HG02884 (cell line): ENCODE results near the gene LTB4R.
"Not testable (repeated sequence)": the region's sequence is repeated elsewhere in the genome, so short reads cannot be mapped to it uniquely, and the experiment has no call there.

Experiments used
- ATAC-seq: cut with Tn5 transposase; IDR thresholded peaks from one replicate; pipeline ENCODE4 v1.9.1; 2021; ENCODE audit warnings: mild to moderate bottlenecking, moderate library complexity; ENCODE audit not compliant: unreplicated experiment

The LTB4R gene

DNA sequence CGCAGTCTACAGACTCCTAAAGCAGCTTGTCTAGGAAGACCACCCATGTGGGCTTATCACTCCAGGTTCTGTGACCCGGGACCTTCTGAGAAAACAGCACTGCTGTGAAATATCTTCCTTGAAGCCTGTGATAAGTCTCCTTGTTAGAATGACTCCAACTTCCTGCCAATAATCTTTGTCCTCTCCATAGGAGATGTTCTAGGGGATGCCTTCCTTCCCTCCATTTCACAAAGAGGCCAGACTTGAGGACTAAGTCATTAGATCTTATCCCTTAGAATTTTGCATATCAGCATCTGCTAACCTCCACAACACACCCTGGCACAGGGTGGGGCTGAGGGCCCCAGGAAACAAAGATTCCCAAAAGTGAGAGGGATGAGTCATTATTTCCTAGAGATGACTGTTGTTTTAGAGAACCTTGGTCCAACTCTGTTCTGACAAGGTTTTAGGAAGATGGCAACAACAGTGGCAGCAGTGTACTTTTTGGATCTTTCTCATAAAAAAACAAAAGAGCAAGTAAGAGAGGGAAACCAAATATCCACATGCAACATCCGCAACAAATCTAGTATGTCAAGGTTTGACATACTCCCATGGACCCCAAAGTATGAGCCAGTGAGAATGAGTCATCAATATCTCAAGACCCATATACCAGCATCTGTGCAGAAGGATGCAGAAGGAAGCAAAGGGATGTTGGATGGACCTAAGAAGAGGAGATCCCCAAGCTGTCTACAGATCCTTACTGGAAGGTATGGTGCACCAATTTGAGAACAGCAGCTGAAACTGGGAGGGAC, 6.0 kb downstream of the LTB4R start:
- ATAC-seq = no peak

GRCh38 chr14:24321212-24321975, 10.1 kb downstream of the LTB4R start:
- no peak for ATAC-seq

DNA sequence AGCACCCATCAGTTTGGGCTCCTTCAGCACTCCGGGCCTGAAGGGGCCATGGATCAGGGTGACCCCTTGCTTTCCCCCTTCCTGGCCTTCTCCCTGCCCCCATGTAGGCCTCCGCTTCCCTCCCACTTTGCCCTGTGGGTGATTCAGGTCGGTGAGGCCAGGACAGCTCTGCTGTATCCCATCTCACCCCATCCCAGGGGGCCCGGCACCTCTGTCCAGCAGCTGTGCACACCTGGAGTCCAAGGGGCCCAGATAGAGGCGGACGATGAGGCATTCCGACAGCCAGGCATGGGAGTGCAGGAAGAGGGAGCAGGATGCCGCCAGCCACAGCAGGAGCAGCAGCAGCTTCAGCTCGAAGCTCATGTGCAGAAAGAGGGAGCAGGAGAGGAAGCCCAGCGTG, 11.4 kb downstream of the LTB4R start:
- no peak for ATAC-seq

GRCh38 chr14:24323341-24323740, 12.0 kb downstream of the LTB4R start:
- ATAC-seq = no peak

GRCh38 chr14:24324024-24324423, 12.7 kb downstream of the LTB4R start:
- no peak for ATAC-seq

- no peak for ATAC-seq
Observed at GRCh38 chr14:24325041-24325530, 13.8 kb downstream of the LTB4R start.

- no peak for ATAC-seq
Observed at GRCh38 chr14:24325963-24326362, 14.7 kb downstream of the LTB4R start.

GRCh38 chr14:24327303-24327702, 16.0 kb downstream of the LTB4R start:
- no peak for ATAC-seq

DNA sequence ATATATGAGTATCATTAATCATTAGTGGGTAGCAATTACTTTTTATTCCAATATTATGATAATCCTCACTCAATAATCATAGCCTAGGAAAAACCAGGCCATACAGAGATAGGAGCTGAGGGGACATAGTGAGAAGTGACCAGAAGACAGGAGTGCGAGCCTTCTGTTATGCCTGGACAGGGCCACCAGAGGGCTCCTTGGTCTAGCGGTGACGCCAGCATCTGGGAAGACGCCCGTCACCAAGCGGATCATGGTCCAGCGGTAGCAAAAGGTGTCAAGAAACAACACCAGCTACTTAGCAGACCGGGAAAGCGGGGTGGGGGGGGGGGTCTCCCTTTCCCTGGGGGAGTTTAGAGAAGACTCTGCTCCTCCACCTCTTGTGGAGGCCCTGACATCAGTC, 16.6 kb downstream of the LTB4R start:
- not testable (repeated sequence) for ATAC-seq

- no peak for ATAC-seq
Observed at GRCh38 chr14:24329073-24329663, 17.9 kb downstream of the LTB4R start.

- no peak for ATAC-seq
Observed at GRCh38 chr14:24329736-24330135, 18.4 kb downstream of the LTB4R start.

DNA sequence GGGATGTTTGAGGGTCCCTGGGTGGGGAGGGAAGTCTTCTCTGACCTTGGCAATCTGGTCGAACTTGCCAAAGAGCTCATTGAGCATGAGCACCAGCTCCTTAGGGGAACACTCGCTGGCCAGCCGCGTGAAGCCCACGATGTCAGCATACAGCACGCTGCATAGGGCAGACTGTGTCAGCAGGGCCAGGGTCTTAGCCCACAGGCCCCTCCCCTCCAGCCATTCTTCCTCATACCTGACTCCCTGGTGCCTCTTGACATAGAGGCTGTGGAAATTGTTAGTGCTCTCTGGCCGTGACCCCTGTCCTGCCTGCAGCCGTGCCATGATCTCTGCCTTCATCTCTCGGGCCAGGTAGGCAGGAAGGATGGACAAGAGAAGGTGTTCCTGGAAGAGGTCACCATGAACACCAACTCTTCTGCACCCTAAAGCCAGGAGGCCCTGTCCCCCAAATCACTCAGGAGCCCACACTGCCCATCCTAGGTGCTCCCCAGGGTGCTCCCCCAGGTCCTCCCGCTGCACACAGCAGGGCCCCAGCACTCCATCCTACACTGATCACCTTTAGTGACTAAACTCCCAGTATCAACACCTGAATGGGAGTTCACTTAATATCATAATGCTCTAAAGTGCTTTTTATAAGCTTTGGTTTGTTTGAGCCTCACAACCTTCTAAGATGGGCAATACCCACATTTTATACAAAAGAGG, 19.8 kb downstream of the LTB4R start:
- no peak for ATAC-seq

- no peak for ATAC-seq
Observed at GRCh38 chr14:24331731-24332267, 20.5 kb downstream of the LTB4R start.

GRCh38 chr14:24332268-24332993, 21.1 kb downstream of the LTB4R start:
- peak; percentile 82 for ATAC-seq

GRCh38 chr14:24334431-24335291, 23.4 kb downstream of the LTB4R start, which contains the start of gene ADCY4:
ADCY4 (minus strand) TSS chr14:24335071; CDS start chr14:24334652, 419 bp downstream.
- ATAC-seq = no peak

DNA sequence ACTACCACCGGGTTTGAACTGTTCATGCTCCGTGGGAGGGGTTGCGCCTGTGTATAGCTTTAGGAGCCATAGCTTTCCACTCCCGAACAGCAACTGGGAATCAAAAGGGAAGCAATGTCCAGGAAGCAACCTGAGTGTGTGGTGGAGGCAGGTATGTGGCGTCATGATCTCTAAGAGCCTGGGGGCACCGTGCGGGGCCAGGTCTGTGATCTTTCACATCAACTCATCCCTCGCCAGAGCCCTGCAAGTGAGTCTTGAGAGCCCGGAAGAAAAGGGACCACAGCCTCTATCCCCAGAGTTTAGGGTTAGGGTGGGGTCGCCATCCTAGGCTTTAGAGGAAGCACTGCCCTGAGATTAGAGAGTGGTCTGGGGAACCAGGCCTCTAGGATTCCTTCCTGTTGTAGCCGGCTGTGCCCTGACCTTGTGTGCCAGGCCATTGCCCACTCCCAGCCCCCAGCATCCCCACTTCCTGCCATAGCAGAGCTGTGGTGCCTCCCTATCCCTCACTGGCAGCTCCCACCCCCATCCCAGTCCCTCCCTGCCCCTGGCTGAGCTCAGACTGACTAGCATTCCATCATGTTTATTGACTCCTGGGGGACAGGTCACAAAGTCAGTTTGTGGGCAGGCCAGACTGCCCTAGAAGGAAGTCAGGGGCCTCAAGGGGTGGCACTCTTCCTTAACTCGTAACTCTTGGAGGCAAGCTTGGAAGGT, 24.3 kb downstream of the LTB4R start:
- ATAC-seq = no peak

DNA sequence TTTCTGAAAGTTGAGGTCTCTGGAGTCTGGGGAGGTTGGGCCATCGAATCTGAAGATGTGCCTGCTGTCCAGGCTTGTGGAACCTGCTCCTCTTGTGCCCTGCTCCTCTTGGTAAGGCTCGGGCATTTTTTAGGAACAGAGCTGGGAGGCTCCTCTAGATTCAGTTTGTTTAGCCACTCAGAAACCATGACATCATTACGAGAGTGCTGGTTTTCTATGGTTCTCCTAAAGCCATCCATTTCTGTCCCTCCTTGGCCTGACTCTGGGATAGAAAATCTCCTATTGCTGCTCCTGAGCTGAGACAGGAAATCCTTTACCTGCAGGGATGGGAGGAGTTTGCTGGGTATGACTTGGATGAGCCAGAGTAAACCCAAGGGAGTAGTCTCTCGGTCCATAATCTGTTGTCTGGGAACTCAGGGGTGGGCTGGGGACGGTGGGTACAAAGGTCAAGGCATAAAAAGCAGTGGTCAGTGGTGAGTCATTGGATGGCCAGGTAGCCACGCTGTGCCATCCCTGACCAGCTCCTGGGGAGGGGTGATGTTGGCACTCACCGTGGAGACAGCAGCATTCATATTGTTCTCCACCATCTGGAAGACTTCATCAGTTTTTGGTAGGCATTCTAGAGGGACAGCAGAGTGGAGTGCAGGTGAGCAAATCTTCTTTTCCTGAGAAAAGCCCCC, 26.0 kb downstream of the LTB4R start:
- ATAC-seq = no peak

DNA sequence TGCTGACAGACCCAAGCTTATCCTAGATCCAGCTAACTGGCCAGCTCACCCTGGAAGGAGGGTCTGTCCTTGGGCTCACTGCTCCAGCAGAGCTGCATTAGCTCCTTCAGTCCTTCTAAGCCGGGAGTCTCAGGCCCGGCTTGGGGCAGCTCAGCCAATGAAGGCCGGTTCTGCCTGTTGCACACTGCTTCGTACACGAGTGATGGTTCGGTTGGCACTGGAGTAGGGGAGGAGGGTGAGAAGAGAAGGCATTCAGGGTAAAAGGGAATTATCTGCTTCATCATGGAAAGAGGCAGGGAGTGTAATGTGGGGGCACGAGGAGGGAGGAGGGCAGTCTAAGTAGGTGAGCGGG, 26.5 kb downstream of the LTB4R start:
- no peak for ATAC-seq
